KMS-11 (cell line): ENCODE measurements around the gene LRRC73.

Experiments used
- H2AFZ ChIP-seq: fragments of 200-600 bp; sonication (generic); 2 replicates; pipeline ENCODE4 v1.6.1; 2016; ENCODE audit warnings: antibody characterized with exemption, mixed run types, low read depth
- H3K27ac ChIP-seq: fragments of 200-600 bp; sonication (generic); 2 replicates; pipeline ENCODE4 v1.6.1; 2016; ENCODE audit warnings: mild to moderate bottlenecking, mixed run types
- H3K27me3 ChIP-seq: fragments of 200-600 bp; sonication (generic); 2 replicates; pipeline ENCODE4 v1.6.1; 2017; ENCODE audit warnings: mild to moderate bottlenecking, low read depth, mixed run types, moderate library complexity; ENCODE audit not compliant: insufficient read depth
- H3K36me3 ChIP-seq: fragments of 200-600 bp; sonication (generic); 2 replicates; pipeline ENCODE4 v1.6.1; 2017; ENCODE audit warnings: mild to moderate bottlenecking, mixed run types; ENCODE audit not compliant: insufficient read depth
- H3K4me1 ChIP-seq: fragments of 200-600 bp; sonication (generic); 2 replicates; pipeline ENCODE4 v1.6.1; 2016; ENCODE audit warnings: mild to moderate bottlenecking, low read depth, mixed run types; ENCODE audit not compliant: poor library complexity, severe bottlenecking
- H3K4me2 ChIP-seq: fragments of 200-600 bp; sonication (generic); 2 replicates; pipeline ENCODE4 v1.7.0; 2016; ENCODE audit warnings: mild to moderate bottlenecking, mixed run types
- H3K4me3 ChIP-seq: fragments of 200-600 bp; sonication (generic); IDR thresholded peaks from 2 replicates; pipeline ENCODE4 v1.6.1; 2017; ENCODE audit warnings: low read depth, low read length, mixed read lengths; ENCODE audit not compliant: insufficient read depth
- H3K79me2 ChIP-seq: fragments of 200-600 bp; sonication (generic); 2 replicates; pipeline ENCODE4 v1.6.1; 2016; ENCODE audit warnings: low read depth, mixed run types; ENCODE audit not compliant: insufficient read depth
- H3K9ac ChIP-seq: fragments of 200-600 bp; sonication (generic); 2 replicates; pipeline ENCODE4 v1.6.1; 2016; ENCODE audit warnings: mild to moderate bottlenecking, mixed run types
- H4K20me1 ChIP-seq: fragments of 200-600 bp; sonication (generic); 2 replicates; pipeline ENCODE4 v1.6.1; 2016; ENCODE audit warnings: mild to moderate bottlenecking, mixed run types; ENCODE audit not compliant: insufficient read depth
- TF ChIP-seq, protein P1 (sequence below): fragments of 200-600 bp; sonication (generic); conservative IDR thresholded peaks from 2 replicates; pipeline ENCODE4 v1.6.1; 2017; ENCODE audit warnings: low read depth, mild to moderate bottlenecking, antibody characterized with exemption, low read length, moderate library complexity, mixed read lengths

Gene LRRC73

DNA sequence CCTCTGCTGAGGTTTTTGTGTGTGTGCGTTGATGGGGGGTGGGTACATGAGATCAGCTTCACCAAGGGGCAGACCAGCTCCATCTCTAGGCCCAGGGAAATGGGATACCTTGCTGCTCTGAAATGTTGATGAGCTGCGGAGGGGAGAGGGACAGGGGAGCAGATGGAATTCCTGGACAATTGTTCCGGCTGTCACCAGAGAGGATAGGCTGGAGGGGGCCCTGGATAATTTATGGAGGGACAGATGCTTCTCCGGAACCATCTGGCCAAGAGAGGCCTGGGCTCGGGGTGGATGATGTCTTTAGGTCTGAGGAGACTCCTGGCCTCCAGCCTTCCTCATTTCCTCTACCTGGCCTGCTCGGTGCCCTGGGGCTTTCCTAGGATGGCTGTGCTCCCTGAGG, 34.6 kb downstream of the LRRC73 start:
- no peak overlapping the region for H3K4me2 ChIP-seq
- H3K27ac ChIP-seq: no peak overlapping the region
- TF ChIP-seq, protein P1, sequence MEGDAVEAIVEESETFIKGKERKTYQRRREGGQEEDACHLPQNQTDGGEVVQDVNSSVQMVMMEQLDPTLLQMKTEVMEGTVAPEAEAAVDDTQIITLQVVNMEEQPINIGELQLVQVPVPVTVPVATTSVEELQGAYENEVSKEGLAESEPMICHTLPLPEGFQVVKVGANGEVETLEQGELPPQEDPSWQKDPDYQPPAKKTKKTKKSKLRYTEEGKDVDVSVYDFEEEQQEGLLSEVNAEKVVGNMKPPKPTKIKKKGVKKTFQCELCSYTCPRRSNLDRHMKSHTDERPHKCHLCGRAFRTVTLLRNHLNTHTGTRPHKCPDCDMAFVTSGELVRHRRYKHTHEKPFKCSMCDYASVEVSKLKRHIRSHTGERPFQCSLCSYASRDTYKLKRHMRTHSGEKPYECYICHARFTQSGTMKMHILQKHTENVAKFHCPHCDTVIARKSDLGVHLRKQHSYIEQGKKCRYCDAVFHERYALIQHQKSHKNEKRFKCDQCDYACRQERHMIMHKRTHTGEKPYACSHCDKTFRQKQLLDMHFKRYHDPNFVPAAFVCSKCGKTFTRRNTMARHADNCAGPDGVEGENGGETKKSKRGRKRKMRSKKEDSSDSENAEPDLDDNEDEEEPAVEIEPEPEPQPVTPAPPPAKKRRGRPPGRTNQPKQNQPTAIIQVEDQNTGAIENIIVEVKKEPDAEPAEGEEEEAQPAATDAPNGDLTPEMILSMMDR: no peak
- H3K36me3 ChIP-seq: no peaks in the 10 kb centered on the region
- no peak overlapping the region for H3K4me3 ChIP-seq
- no peaks in the 10 kb centered on the region for H4K20me1 ChIP-seq
- peaks cover 11% of the 10 kb centered on the region for H3K79me2 ChIP-seq
- H3K9ac ChIP-seq: no peak overlapping the region
- H3K27me3 ChIP-seq: no peaks in the 10 kb centered on the region
- H3K4me1 ChIP-seq: peaks cover 18% of the 10 kb centered on the region
- no peak overlapping the region for H2AFZ ChIP-seq

DNA sequence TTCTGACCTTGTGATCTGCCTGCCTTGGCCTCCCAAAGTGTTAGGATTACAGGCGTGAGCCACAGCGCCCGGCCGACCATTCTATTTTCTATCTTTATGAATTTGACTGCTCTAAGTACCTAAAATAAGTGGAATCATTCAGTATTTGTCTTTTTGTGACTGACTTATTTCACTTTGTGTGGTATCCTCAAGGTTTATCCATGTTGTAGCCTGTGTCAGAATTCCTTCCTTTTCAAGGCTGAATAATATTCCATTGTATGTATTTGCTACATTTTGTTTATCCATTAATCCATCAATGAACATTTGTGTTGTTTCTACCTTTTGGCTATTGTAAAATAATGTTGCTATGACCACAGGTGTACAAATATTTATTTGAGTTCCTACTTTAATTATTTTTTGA, 37.6 kb downstream of the LRRC73 start:
- H3K9ac ChIP-seq: no peak overlapping the region
- no peaks in the 10 kb centered on the region for H4K20me1 ChIP-seq
- TF ChIP-seq, protein P1: no peak
- no peak overlapping the region for H3K4me3 ChIP-seq
- no peaks in the 10 kb centered on the region for H3K79me2 ChIP-seq
- no peaks in the 10 kb centered on the region for H3K27me3 ChIP-seq
- no peak overlapping the region for H2AFZ ChIP-seq
- H3K4me2 ChIP-seq: no peak overlapping the region
- no peaks in the 10 kb centered on the region for H3K36me3 ChIP-seq
- H3K27ac ChIP-seq: no peak overlapping the region
- peaks cover 6% of the 10 kb centered on the region for H3K4me1 ChIP-seq

DNA sequence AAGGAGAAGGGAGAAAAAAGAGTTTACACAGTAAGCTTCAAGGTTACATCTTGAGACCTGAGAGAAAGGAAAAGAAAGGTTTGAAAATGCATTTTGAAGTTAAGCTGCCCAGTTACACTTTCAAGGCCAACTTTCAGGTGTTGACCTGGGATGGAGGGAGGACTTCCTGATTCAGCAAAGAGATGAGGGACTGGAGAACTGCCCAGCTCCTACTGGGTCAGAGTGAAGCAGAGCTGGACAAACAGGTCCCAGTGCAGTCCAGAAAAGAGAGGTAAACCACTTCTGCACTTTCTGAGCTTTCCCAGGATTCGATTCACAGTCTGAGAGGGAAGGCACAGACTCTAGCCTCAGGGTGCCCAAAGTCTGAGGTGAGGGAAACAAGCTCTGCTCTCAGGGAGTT, 38.7 kb downstream of the LRRC73 start:
- H3K36me3 ChIP-seq: no peaks in the 10 kb centered on the region
- no peaks in the 10 kb centered on the region for H4K20me1 ChIP-seq
- no peaks in the 10 kb centered on the region for H3K4me1 ChIP-seq
- no peak overlapping the region for H2AFZ ChIP-seq
- no peaks in the 10 kb centered on the region for H3K27me3 ChIP-seq
- TF ChIP-seq, protein P1: no peak
- H3K4me3 ChIP-seq: no peak overlapping the region
- H3K4me2 ChIP-seq: no peak overlapping the region
- no peak overlapping the region for H3K27ac ChIP-seq
- no peak overlapping the region for H3K9ac ChIP-seq
- H3K79me2 ChIP-seq: no peaks in the 10 kb centered on the region

DNA sequence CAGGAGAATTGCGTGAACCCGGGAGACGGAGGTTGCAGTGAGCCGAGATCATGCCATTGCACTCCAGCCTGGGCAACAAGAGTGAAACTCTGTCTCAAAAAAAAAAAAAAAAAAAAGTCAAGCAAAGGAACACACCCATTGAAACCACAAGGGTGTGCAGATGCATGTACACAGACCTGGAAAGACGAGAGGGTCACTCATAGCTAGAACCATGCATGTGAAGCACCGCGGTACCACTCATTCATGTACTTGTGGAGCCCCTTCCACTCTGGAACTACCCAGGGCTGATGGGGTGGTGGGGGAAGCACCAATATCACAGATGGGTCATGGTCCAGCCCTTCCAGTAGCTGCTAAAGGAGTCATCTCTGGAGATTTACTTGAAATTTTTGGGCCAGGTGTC, 40.2 kb downstream of the LRRC73 start:
- no peaks in the 10 kb centered on the region for H3K4me1 ChIP-seq
- H2AFZ ChIP-seq: no peak overlapping the region
- no peaks in the 10 kb centered on the region for H3K79me2 ChIP-seq
- TF ChIP-seq, protein P1: no peak
- no peak overlapping the region for H3K4me2 ChIP-seq
- no peaks in the 10 kb centered on the region for H3K27me3 ChIP-seq
- H3K27ac ChIP-seq: no peak overlapping the region
- H3K9ac ChIP-seq: no peak overlapping the region
- no peaks in the 10 kb centered on the region for H3K36me3 ChIP-seq
- no peak overlapping the region for H3K4me3 ChIP-seq
- H4K20me1 ChIP-seq: no peaks in the 10 kb centered on the region
